ENCODE results near the gene PLD6. TPM values are rescaled to one million over a fixed set of nuclear protein-coding genes. Genes with fewer than 3 reads are reported as not detected.
"Not testable (repeated sequence)": the region's sequence is repeated elsewhere in the genome, so short reads cannot be mapped to it uniquely, and the experiment has no call there.

PLD6 gene
- total RNA-seq, 8 experiments from 2014 or later: 1.9 to 18.2 (median 4.8) TPM

DNA sequence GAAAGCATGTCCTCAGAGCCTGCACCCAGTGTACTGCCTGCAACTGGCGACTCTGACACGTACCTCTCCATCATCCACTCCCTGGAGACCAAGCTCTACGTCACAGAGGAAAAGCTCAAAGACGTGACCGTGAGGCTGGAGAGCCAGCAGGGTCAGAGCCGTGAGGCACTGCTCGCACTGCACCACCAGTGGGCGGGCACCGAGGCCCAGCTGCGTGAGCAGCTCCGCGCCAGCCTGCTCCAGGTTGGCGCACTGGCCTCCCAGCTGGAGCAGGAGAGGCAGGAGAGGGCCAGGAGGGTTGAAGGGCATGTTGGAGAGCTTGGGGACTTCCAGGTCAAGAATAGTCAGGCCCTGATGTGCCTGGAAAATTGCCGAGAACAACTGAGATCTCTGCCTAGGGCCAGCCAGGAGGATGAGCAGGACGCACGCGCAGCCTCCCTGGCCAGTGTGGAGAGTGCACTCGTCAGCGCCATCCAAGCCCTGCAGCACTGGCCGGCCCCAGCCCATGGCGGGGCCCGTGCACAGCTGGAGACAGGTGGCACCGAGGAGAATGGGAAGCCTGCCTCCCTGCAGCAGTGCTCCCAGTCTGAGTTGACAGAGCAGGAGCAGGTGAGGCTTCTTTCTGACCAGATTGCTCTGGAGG is 40.3 kb downstream of the PLD6 start:
- in situ Hi-C loops (cut with MboI; ENCODE audit: low pct_unique_long_range_greater_than_20kb in 2 of 9, low sequenced_read_pairs in 9 of 9, unreplicated experiment in 9 of 9): no loop called here
- 60 to 100% (median 90%) methylated on average over 1 to 12 of the region's 23 CpGs; no CpG with 5 or more reads in 5 of the 10 experiments for WGBS, 10 experiments
- Histone ChIP-seq H3K4me3 (no peak overlapping the region), H3K4me1 (replicated peaks in 1 of 2) (no peaks in the 10 kb centered on the region), H3K27ac (no peak overlapping the region)
- no peak for ATAC-seq (replicated peaks in 6 of 8)

DNA sequence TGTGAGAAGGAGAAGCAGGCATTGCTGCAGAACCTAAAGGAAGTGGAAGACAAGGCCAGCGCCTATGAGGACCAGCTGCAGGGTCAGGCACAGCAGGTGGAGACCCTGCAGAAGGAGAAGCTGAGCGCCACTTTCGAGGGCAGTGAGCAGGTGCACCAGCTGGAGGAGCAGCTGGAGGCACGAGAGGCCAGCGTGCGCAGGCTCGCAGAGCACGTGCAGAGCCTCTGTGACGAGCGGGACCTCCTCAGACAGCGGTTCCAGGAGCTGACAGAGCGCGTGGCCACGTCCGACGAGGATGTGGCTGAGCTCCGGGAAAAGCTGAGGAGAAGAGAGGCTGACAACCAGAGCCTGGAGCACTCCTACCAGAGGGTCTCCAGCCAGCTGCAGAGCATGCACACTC is 41.5 kb downstream of the PLD6 start:
- Histone ChIP-seq H3K4me3 (no peak overlapping the region), H3K27ac (no peak overlapping the region), H3K4me1 (replicated peaks in 1 of 2) (no peaks in the 10 kb centered on the region)
- peak in 2 of 8 experiments; percentile 2 to 13 for ATAC-seq (replicated peaks in 6 of 8)
- in situ Hi-C loops (cut with MboI; ENCODE audit: low pct_unique_long_range_greater_than_20kb in 2 of 9, low sequenced_read_pairs in 9 of 9, unreplicated experiment in 9 of 9): no loop called here
- WGBS, 10 experiments: 87 to 100% (median 93%) methylated on average over 1 to 13 of the region's 17 CpGs; no CpG with 5 or more reads in 5 of the 10 experiments

DNA sequence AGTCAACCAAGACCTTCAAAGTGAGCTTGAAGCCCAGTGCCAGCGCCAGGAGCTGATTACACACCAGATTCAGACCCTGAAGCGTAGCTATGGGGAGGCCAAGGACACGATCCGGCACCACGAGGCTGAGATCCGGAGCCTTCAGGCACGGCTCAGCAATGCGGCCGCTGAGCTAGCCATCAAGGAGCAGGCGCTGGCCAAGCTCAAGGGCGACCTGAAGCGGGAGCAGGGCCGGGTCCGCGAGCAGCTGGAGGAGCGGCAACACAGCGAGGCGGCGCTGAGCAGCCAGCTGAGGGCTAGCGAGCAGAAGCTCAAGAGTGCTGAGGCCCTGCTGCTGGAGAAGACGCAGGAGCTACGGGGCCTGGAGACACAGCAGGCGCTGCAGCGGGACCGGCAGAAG is 42.0 kb downstream of the PLD6 start:
- Histone ChIP-seq H3K4me3 (no peak overlapping the region), H3K4me1 (replicated peaks in 1 of 2) (no peaks in the 10 kb centered on the region), H3K27ac (no peak overlapping the region)
- ATAC-seq (replicated peaks in 6 of 8): peak in 2 of 8 experiments; percentile 14 to 26
- WGBS, 10 experiments: 73 to 100% (median 98%) methylated on average over 1 to 13 of the region's 25 CpGs; no CpG with 5 or more reads in 2 of the 10 experiments
- in situ Hi-C loops (cut with MboI; ENCODE audit: low pct_unique_long_range_greater_than_20kb in 2 of 9, low sequenced_read_pairs in 9 of 9, unreplicated experiment in 9 of 9): no loop called here

DNA sequence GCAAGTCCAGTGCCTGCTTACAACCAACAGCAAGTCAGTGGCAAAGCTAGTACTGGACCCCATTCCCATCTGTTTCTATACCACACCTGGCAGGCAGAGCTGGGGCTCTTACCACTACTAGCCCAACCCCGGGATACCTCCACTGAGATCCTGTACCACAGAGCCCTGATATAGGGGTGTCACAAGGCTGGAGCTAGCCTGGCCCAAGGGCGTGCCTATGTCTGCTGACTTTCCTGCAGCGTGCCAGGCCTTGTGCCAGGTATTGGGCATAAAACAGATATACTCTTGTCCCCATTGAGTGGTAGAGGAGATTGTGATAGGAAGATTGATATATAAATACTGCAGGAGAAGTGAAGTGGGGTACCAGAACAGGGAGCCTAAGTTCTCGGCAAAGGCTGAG is 44.4 kb downstream of the PLD6 start:
- in situ Hi-C loops (cut with MboI; ENCODE audit: low pct_unique_long_range_greater_than_20kb in 2 of 9, low sequenced_read_pairs in 9 of 9, unreplicated experiment in 9 of 9): no loop called here
- 92 to 100% (median 100%) methylated on average over 1 to 2 of the region's 4 CpGs; no CpG with 5 or more reads in 4 of the 10 experiments for WGBS, 10 experiments
- H3K4me1 ChIP-seq (replicated peaks in 1 of 2): no peaks in the 10 kb centered on the region
- no peak overlapping the region for H3K4me3 ChIP-seq
- H3K27ac ChIP-seq: no peak overlapping the region
- ATAC-seq (replicated peaks in 6 of 8): no peak

DNA sequence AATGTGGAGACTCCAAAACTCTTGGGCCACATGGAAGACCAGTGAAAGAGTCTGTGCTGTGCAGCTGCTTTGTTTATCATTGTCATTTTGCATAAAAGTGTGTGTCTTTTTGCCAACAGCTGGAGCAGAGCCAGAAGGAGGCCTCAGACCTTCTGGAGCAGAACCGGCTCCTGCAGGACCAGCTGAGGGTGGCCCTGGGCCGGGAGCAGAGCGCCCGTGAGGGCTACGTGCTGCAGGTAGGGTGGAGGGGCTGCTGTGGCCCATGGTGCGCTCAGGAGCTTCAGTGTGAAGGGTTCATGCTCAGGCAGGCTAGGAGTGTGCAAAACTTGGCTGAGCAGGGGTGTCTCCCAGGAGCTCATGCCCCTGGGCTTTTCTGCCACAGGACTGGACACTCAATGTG is 45.0 kb downstream of the PLD6 start:
- in situ Hi-C loops (cut with MboI; ENCODE audit: low pct_unique_long_range_greater_than_20kb in 2 of 9, low sequenced_read_pairs in 9 of 9, unreplicated experiment in 9 of 9): no loop called here
- 90 to 100% (median 96%) methylated on average over 1 to 4 of the region's 6 CpGs; no CpG with 5 or more reads in 7 of the 10 experiments for WGBS, 10 experiments
- no peak for ATAC-seq (replicated peaks in 6 of 8)
- H3K27ac ChIP-seq: no peak overlapping the region
- H3K4me3 ChIP-seq: no peak overlapping the region
- no peaks in the 10 kb centered on the region for H3K4me1 ChIP-seq (replicated peaks in 1 of 2)

DNA sequence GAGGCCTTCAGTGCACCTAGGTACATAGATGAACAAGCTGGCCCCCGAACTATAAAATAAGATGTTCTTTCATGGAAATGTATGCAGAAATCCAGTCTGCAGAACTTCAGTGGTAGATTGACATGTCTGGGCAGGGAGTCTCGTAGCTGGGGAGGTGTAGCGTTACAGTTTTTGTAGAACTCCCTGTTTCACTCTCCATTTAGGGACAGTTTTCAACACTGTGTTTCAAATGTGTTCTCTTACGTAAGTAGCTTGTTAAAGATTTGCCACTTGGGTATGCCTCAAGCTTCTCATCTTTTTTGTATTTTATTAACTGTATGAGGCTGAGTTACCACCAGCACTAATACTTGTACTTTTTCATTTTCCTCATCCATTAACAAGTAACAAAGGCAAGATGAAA is 46.6 kb downstream of the PLD6 start:
- no peak for ATAC-seq (replicated peaks in 6 of 8)
- no peak overlapping the region for H3K4me3 ChIP-seq
- no peaks in the 10 kb centered on the region for H3K4me1 ChIP-seq (replicated peaks in 1 of 2)
- in situ Hi-C loops (cut with MboI; ENCODE audit: low pct_unique_long_range_greater_than_20kb in 2 of 9, low sequenced_read_pairs in 9 of 9, unreplicated experiment in 9 of 9): no loop called here
- 90 to 100% (median 99%) methylated on average over 1 to 4 of the region's 4 CpGs; no CpG with 5 or more reads in 4 of the 10 experiments for WGBS, 10 experiments
- no peak overlapping the region for H3K27ac ChIP-seq

DNA sequence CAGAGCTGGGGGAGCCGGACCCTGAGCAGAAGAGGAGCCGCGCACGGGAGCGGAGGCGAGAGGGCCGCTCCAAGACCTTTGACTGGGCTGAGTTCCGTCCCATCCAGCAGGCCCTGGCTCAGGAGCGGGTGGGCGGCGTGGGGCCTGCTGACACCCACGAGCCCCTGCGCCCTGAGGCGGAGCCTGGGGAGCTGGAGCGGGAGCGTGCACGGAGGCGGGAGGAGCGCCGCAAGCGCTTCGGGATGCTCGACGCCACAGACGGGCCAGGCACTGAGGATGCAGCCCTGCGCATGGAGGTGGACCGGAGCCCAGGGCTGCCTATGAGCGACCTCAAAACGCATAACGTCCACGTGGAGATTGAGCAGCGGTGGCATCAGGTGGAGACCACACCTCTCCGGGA is 47.6 kb downstream of the PLD6 start:
- in situ Hi-C loops (cut with MboI; ENCODE audit: low pct_unique_long_range_greater_than_20kb in 2 of 9, low sequenced_read_pairs in 9 of 9, unreplicated experiment in 9 of 9); H3K4me1 ChIP-seq (replicated peaks in 1 of 2); H3K27ac ChIP-seq; H3K4me3 ChIP-seq: not testable (repeated sequence)
- 100% methylated on average over 1 to 2 of the region's 33 CpGs; no CpG with 5 or more reads in 8 of the 10 experiments for WGBS, 10 experiments
- ATAC-seq (replicated peaks in 6 of 8): peak in 1 of 8 experiments; percentile 15

DNA sequence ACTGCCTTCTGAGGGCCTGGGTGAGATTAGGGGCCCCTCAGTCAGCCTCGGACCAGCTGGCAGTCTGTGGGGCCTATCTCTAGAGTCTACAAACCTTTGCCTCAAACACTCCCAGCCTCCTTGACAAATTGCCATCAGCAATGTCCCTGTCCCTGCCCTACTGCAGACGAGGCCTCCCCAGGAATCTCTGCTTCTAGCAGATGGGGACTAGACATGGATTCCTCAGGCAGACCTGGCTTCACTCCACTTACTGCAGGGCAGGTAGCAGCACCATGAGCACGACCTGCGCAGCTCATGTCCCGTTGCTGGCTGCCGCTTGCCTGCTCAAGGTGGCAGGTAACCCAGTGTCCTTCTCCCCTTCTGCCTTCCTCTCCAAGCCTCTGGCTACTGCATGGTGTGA is 49.1 kb downstream of the PLD6 start:
- no peak overlapping the region for H3K27ac ChIP-seq
- 70 to 93% (median 82%) methylated on average over 1 to 5 of the region's 6 CpGs; no CpG with 5 or more reads in 6 of the 10 experiments for WGBS, 10 experiments
- H3K4me3 ChIP-seq: no peak overlapping the region
- H3K4me1 ChIP-seq (replicated peaks in 1 of 2): no peaks in the 10 kb centered on the region
- in situ Hi-C loops (cut with MboI; ENCODE audit: low pct_unique_long_range_greater_than_20kb in 2 of 9, low sequenced_read_pairs in 9 of 9, unreplicated experiment in 9 of 9): no loop called here
- no peak for ATAC-seq (replicated peaks in 6 of 8)

DNA sequence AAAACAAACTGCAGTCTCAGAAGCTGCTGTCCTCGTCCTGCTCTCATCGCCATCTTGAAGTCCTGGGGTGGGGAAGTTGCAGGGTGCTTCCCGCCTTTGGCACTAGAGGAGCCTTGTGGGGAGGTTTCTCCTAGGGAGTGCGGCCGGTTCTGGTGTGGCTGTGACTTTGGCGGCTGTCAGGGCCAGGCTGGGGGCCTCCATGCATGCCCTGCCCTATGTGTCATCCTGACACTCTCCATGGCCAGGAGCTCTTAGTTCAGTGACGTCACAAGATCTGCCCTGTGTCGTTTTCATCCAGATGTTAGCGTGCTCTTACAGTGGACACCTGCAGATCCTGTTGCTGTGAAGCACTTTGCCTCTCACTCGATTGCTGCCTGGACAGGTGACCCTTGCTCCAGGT is 49.6 kb downstream of the PLD6 start:
- H3K4me3 ChIP-seq: no peak overlapping the region
- WGBS, 10 experiments: 0 to 100% (median 64%) methylated on average over 1 to 9 of the region's 10 CpGs; no CpG with 5 or more reads in 4 of the 10 experiments
- in situ Hi-C loops (cut with MboI; ENCODE audit: low pct_unique_long_range_greater_than_20kb in 2 of 9, low sequenced_read_pairs in 9 of 9, unreplicated experiment in 9 of 9): no loop called here
- no peak overlapping the region for H3K27ac ChIP-seq
- peak in 2 of 8 experiments; percentile 83 to 86 for ATAC-seq (replicated peaks in 6 of 8)
- no peaks in the 10 kb centered on the region for H3K4me1 ChIP-seq (replicated peaks in 1 of 2)

DNA sequence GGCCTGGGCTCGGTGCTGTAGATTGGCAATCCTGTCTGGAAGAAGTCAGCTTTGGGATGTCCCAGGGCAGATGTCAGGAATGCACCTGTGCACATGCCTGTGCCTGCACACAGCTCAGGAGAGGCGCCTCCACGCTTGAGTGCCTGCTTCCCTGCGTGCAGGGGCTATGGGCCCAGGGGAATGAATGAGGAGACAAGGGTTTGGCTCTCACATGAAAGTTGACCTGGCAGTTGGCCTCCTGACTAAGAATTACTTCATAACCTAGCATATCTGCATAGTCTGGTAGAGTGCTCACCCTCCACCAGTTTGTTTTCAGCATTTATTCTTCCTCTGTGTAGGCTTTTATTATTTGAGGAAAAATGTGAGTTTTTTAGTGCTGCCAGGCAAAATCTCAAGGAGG is 50.0 kb downstream of the PLD6 start:
- Histone ChIP-seq H3K4me3 (no peak overlapping the region), H3K4me1 (replicated peaks in 1 of 2) (no peaks in the 10 kb centered on the region), H3K27ac (no peak overlapping the region)
- ATAC-seq (replicated peaks in 6 of 8): peak in 2 of 8 experiments; percentile 68 to 72
- in situ Hi-C loops (cut with MboI; ENCODE audit: low pct_unique_long_range_greater_than_20kb in 2 of 9, low sequenced_read_pairs in 9 of 9, unreplicated experiment in 9 of 9): no loop called here
- 0 to 92% (median 80%) methylated on average over 1 to 2 of the region's 4 CpGs; no CpG with 5 or more reads in 7 of the 10 experiments for WGBS, 10 experiments

DNA sequence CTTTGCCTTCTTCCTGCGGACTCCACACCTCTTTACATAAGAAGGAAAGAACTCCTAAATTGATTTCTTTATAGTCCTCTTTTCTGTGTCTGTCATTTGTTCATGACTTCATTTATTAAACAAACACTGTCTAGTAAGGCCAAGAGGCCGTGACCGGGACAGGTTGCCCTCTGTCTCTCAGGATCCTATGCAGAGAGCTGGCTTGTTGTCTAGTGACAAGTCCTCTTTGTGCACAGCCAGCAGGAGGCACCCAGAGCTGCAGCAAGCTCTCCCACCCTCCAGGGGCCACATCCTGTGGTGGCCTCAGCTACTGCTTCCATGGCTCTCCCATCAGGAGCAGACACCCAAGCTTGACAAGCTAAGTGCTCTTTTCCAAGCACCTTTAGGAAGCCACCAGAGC is 50.6 kb downstream of the PLD6 start:
- 80 to 89% (median 89%) methylated on average over 1 to 3 of the region's 3 CpGs; no CpG with 5 or more reads in 7 of the 10 experiments for WGBS, 10 experiments
- no peaks in the 10 kb centered on the region for H3K4me1 ChIP-seq (replicated peaks in 1 of 2)
- ATAC-seq (replicated peaks in 6 of 8): no peak
- in situ Hi-C loops (cut with MboI; ENCODE audit: low pct_unique_long_range_greater_than_20kb in 2 of 9, low sequenced_read_pairs in 9 of 9, unreplicated experiment in 9 of 9): no loop called here
- no peak overlapping the region for H3K4me3 ChIP-seq
- no peak overlapping the region for H3K27ac ChIP-seq

DNA sequence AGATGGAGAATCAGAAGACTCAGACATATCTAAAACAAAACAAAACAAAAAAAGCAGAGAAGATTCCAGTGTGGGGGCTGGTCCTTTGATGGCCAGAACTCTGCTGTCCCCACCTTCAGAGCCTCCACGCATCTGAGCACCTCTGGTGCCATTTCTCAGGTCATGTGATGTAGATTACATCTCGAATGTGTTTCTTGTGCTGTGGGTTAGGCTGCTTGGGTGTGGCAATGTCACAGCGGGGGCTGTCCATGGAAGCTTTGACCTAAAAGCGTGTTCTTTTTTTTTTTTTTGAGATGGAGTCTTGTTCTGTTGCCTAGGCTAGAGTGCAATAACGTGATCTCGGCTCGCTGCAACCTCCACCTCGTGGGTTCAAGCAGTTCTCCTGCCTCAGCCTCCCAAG is 51.2 kb downstream of the PLD6 start:
- no peak overlapping the region for H3K27ac ChIP-seq
- no peak for ATAC-seq (replicated peaks in 6 of 8)

DNA sequence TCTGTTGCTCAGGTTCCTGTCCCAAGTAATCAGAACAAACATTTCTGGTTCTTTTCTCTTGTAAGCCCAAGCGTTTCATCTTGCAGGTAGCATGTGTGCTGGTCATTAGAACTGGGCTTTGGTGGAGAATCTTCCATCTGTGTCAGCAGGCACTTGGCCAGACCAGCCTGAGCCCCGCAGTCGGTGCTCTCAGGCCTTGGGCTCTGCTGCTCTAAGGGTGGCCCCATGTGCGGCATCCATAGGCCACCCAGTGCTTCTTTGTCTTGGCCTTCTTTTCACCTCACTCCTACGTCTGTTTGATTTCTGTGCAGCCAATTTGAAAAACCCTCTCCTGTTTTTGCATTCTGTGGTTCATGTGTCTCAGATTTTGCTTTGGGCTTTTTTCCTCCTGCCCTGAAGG is 51.6 kb downstream of the PLD6 start:
- Histone ChIP-seq H3K4me3 (no peak overlapping the region), H3K27ac (no peak overlapping the region), H3K4me1 (replicated peaks in 1 of 2) (no peaks in the 10 kb centered on the region)
- in situ Hi-C loops (cut with MboI; ENCODE audit: low pct_unique_long_range_greater_than_20kb in 2 of 9, low sequenced_read_pairs in 9 of 9, unreplicated experiment in 9 of 9): no loop called here
- no peak for ATAC-seq (replicated peaks in 6 of 8)
- 80 to 100% (median 97%) methylated on average over 1 to 3 of the region's 5 CpGs; no CpG with 5 or more reads in 2 of the 10 experiments for WGBS, 10 experiments

More for the DNA sequence above, 51.2 kb downstream of the PLD6 start:
- no peak overlapping the region for H3K4me3 ChIP-seq
- H3K4me1 ChIP-seq (replicated peaks in 1 of 2): no peaks in the 10 kb centered on the region
- 75 to 100% (median 89%) methylated on average over 2 to 5 of the region's 8 CpGs; no CpG with 5 or more reads in 4 of the 10 experiments for WGBS, 10 experiments
- in situ Hi-C loops (cut with MboI; ENCODE audit: low pct_unique_long_range_greater_than_20kb in 2 of 9, low sequenced_read_pairs in 9 of 9, unreplicated experiment in 9 of 9): no loop called here

DNA sequence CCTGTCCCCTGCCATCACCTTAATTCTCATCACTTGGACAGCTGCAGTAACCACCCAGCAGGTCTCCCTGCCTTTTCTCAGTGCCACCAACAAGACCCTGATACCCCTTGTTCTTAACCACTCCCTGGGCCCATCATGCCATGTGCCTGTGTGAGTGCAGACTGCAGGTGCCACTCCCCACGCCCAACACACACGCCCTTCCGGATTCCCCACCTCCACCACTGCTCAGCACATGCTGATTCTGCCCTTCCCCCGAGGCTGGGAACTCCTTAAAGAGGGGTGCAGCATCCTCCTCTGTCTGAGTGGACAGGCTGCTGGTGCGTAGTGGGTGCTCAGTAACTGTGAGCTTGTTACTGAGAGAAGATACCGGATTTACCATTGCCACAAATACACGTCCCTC is 52.4 kb downstream of the PLD6 start:
- ATAC-seq (replicated peaks in 6 of 8): no peak
- Histone ChIP-seq H3K27ac (no peak overlapping the region), H3K4me3 (no peak overlapping the region), H3K4me1 (replicated peaks in 1 of 2) (no peaks in the 10 kb centered on the region)
- in situ Hi-C loops (cut with MboI; ENCODE audit: low pct_unique_long_range_greater_than_20kb in 2 of 9, low sequenced_read_pairs in 9 of 9, unreplicated experiment in 9 of 9): no loop called here
- WGBS, 10 experiments: 83 to 100% (median 97%) methylated on average over 1 to 5 of the region's 7 CpGs; no CpG with 5 or more reads in 6 of the 10 experiments

All from motor neuron (in vitro differentiated cells).